SU-DHL-6 (cell line): ENCODE results near the gene MOGAT3.

Experiments used
- H2AFZ ChIP-seq: fragments of 200-600 bp; sonication (generic); 2 replicates; pipeline ENCODE4 v1.6.1; 2014; ENCODE audit warnings: low read depth, mild to moderate bottlenecking, moderate library complexity, mixed read lengths, antibody characterized with exemption, low read length; ENCODE audit not compliant: severe bottlenecking
- H3F3A ChIP-seq: fragments of 200-600 bp; shearing (Covaris generic); 2 replicates; pipeline ENCODE4 v1.6.0; 2016; ENCODE audit warnings: antibody characterized with exemption, mild to moderate bottlenecking; ENCODE audit not compliant: insufficient read depth
- H3K27ac ChIP-seq: fragments of 200-600 bp; sonication (generic); 2 replicates; pipeline ENCODE4 v1.5.1; 2016; ENCODE audit warnings: low read depth, mild to moderate bottlenecking, low read length, moderate library complexity, mixed read lengths
- H3K27me3 ChIP-seq: fragments of 200-600 bp; sonication (generic), shearing (Covaris generic); 2 replicates; pipeline ENCODE4 v1.6.0; 2014; ENCODE audit warnings: mild to moderate bottlenecking, low read length
- H3K36me3 ChIP-seq: fragments of 200-600 bp; sonication (generic); 2 replicates; pipeline ENCODE4 v1.6.1; 2014; ENCODE audit warnings: mild to moderate bottlenecking, low read length, mixed read lengths
- H3K4me2 ChIP-seq: fragments of 300-600, 200-600 bp; shearing (Covaris generic), sonication (generic); 2 replicates; pipeline ENCODE4 v1.6.0; 2014; ENCODE audit warnings: low read length, low read depth, mild to moderate bottlenecking; ENCODE audit not compliant: poor library complexity, severe bottlenecking
- H3K4me3 ChIP-seq: fragments of 200-600 bp; sonication (generic); 2 replicates; pipeline ENCODE4 v1.5.1; 2014; ENCODE audit warnings: antibody characterized with exemption, low read length, mild to moderate bottlenecking, mixed read lengths; ENCODE audit not compliant: insufficient read depth, poor library complexity, severe bottlenecking
- H3K79me2 ChIP-seq: fragments of 200-600 bp; sonication (generic); 2 replicates; pipeline ENCODE4 v1.6.1; 2014; ENCODE audit warnings: mild to moderate bottlenecking, low read length, moderate library complexity; ENCODE audit not compliant: insufficient read depth
- H3K9ac ChIP-seq: fragments of 200-600 bp; sonication (generic); 2 replicates; pipeline ENCODE4 v1.7.0; 2014; ENCODE audit warnings: mild to moderate bottlenecking, low read length
- H3K9me2 ChIP-seq: fragments of 200-600 bp; sonication (generic); replicated peaks from 2 replicates; pipeline ENCODE4 v1.6.1; 2014; ENCODE audit warnings: low read length; ENCODE audit not compliant: insufficient read depth
- H3K9me3 ChIP-seq: fragments of 200-600 bp; sonication (generic); 2 replicates; pipeline ENCODE4 v1.6.1; 2014; ENCODE audit warnings: low read length, mixed read lengths; ENCODE audit not compliant: insufficient read depth
- H4K20me1 ChIP-seq: fragments of 200-600 bp; sonication (generic); 2 replicates; pipeline ENCODE4 v1.6.1; 2014; ENCODE audit warnings: low read depth, mild to moderate bottlenecking, antibody characterized with exemption, low read length, moderate library complexity, mixed read lengths
- CTCF ChIP-seq: fragments of 200-600 bp; sonication (generic); IDR thresholded peaks from one replicate; pipeline ENCODE4 v1.5.1; 2017; ENCODE audit warnings: antibody characterized with exemption, mild to moderate bottlenecking, low read length, moderate library complexity; ENCODE audit not compliant: insufficient read depth, poor library complexity, severe bottlenecking
- EZH2phosphoT487 ChIP-seq: fragments of 200-600 bp; sonication (generic), shearing (Covaris generic); conservative IDR thresholded peaks from 2 replicates; pipeline ENCODE4 v1.6.1; 2018; ENCODE audit warnings: mild to moderate bottlenecking, antibody characterized with exemption, low read length, moderate library complexity, mixed read lengths

The MOGAT3 gene

GRCh38 chr7:101197991-101198390, 2.8 kb downstream of the MOGAT3 start:
- Histone ChIP-seq H3F3A (no peaks in the 10 kb centered on the region), H3K4me2 (no peak overlapping the region), H3K4me3 (no peak overlapping the region), H3K27me3 (no peaks in the 10 kb centered on the region), H3K79me2 (no peaks in the 10 kb centered on the region), H2AFZ (no peak overlapping the region), H3K9me3 (no peaks in the 10 kb centered on the region), H3K36me3 (no peaks in the 10 kb centered on the region), H4K20me1 (no peaks in the 10 kb centered on the region), H3K27ac (no peak overlapping the region), H3K9me2 (no peaks in the 10 kb centered on the region), H3K9ac (no peak overlapping the region)
- TF ChIP-seq EZH2phosphoT487, result no peak
- TF ChIP-seq CTCF, result no peak

GRCh38 chr7:101195884-101196283, 5.0 kb downstream of the MOGAT3 start:
- Histone ChIP-seq H2AFZ (no peak overlapping the region), H3K36me3 (no peaks in the 10 kb centered on the region), H3F3A (no peaks in the 10 kb centered on the region), H3K9me2 (no peaks in the 10 kb centered on the region), H3K27ac (no peak overlapping the region), H3K79me2 (no peaks in the 10 kb centered on the region), H3K27me3 (no peaks in the 10 kb centered on the region), H3K9ac (no peak overlapping the region), H3K9me3 (no peaks in the 10 kb centered on the region), H4K20me1 (no peaks in the 10 kb centered on the region), H3K4me3 (no peak overlapping the region), H3K4me2 (no peak overlapping the region)
- no peak for TF ChIP-seq CTCF
- no peak for TF ChIP-seq EZH2phosphoT487

GRCh38 chr7:101189109-101189508, 11.7 kb downstream of the MOGAT3 start:
- no peaks in the 10 kb centered on the region for H3K9me3 ChIP-seq
- no peaks in the 10 kb centered on the region for H3K36me3 ChIP-seq
- no peaks in the 10 kb centered on the region for H3K9me2 ChIP-seq
- H3K79me2 ChIP-seq, result no peaks in the 10 kb centered on the region
- no peak overlapping the region for H2AFZ ChIP-seq
- TF ChIP-seq CTCF, result no peak
- TF ChIP-seq EZH2phosphoT487, result no peak
- no peak overlapping the region for H3K9ac ChIP-seq
- H3K27me3 ChIP-seq, result no peaks in the 10 kb centered on the region
- H3K4me3 ChIP-seq, result no peak overlapping the region
- H3K27ac ChIP-seq, result no peak overlapping the region
- H4K20me1 ChIP-seq, result no peaks in the 10 kb centered on the region
- no peaks in the 10 kb centered on the region for H3F3A ChIP-seq
- H3K4me2 ChIP-seq, result no peak overlapping the region
